CD4-positive, CD25-positive, alpha-beta regulatory T cell (primary cell): ENCODE results near the gene INSRR. TPM values are rescaled to one million over a fixed set of nuclear protein-coding genes. Genes with fewer than 3 reads are reported as not detected.

Experiments
- ATAC-seq, 2 donors: fragments of 150-1000 bp; cut with Tn5 transposase; one replicate each; pipeline ENCODE4 v1.10.0; 2021; ENCODE audit warnings: low read depth in 2 of 2, moderate number of reproducible peaks in 2 of 2, moderate library complexity in 1 of 2
- DNase-seq, 3 donors: peaks; one replicate each; pipeline versions ENCODE4 v3.0.0 to v3.0.0-alpha.2; 2012 to 2022; ENCODE audit warnings: mixed read lengths in 1 of 3
- H3K27ac ChIP-seq: one replicate; pipeline ENCODE4 v1.7.0; 2013; ENCODE audit warnings: mild to moderate bottlenecking, low read length; ENCODE audit not compliant: insufficient read depth, poor library complexity, severe bottlenecking
- H3K27me3 ChIP-seq: one replicate; pipeline ENCODE4 v1.7.0; 2013; ENCODE audit warnings: low read length; ENCODE audit not compliant: control insufficient read depth, insufficient read depth
- H3K36me3 ChIP-seq: one replicate; pipeline ENCODE4 v1.7.0; 2013; ENCODE audit warnings: mild to moderate bottlenecking, low read length, moderate library complexity; ENCODE audit not compliant: control insufficient read depth, insufficient read depth
- H3K4me1 ChIP-seq: 2 replicates; pipeline ENCODE4 v1.7.0; 2013; ENCODE audit warnings: mild to moderate bottlenecking, low read length; ENCODE audit not compliant: insufficient read depth, control insufficient read depth, poor library complexity, severe bottlenecking
- H3K4me3 ChIP-seq: one replicate; pipeline ENCODE4 v1.7.0; 2013; ENCODE audit warnings: low read depth, mild to moderate bottlenecking, low read length, moderate library complexity
- H3K9me3 ChIP-seq, 2 experiments: 1 replicate in 1 of 2; 2 replicates in 1 of 2; pipeline ENCODE4 v1.7.0; 2013; ENCODE audit warnings: low read length in 2 of 2, mild to moderate bottlenecking in 1 of 2, moderate library complexity in 1 of 2; ENCODE audit not compliant: control insufficient read depth in 2 of 2
- H3K27ac Mint-ChIP-seq, 3 donors: one replicate each; pipeline ENCODE4 v1.8.0; 2020 to 2022; ENCODE audit warnings: mild to moderate bottlenecking in 3 of 3, mixed read lengths in 3 of 3, moderate library complexity in 2 of 3
- H3K27me3 Mint-ChIP-seq: one replicate; pipeline ENCODE4 v1.8.0; 2022; ENCODE audit warnings: mild to moderate bottlenecking, mixed read lengths
- H3K36me3 Mint-ChIP-seq: one replicate; pipeline ENCODE4 v1.8.0; 2020; ENCODE audit warnings: mixed read lengths
- H3K4me1 Mint-ChIP-seq, 4 donors: one replicate each; pipeline ENCODE4 v1.8.0; 2020 to 2022; ENCODE audit warnings: mixed read lengths in 4 of 4, mild to moderate bottlenecking in 1 of 4
- H3K4me3 Mint-ChIP-seq, 4 donors: one replicate each; pipeline ENCODE4 v1.8.0; 2020 to 2022; ENCODE audit warnings: mild to moderate bottlenecking in 4 of 4, mixed read lengths in 4 of 4, moderate library complexity in 3 of 4
- H3K9me3 Mint-ChIP-seq, 7 donors: one replicate each; pipeline ENCODE4 v1.8.0; 2020 to 2022; ENCODE audit warnings: mixed read lengths in 7 of 7, mild to moderate bottlenecking in 3 of 7, moderate library complexity in 2 of 7
- polyA plus RNA-seq, 4 donors: library from polyadenylated mRNA; unstranded; fragments of 300-500 nt; fragmentation: Illumina TruSeq; gene quantifications; one replicate each; pipeline ENCODE4 v1.2.3, GENCODE V29; 2021
- total RNA-seq: library from RNA; stranded (reverse); gene quantifications from one replicate; pipeline ENCODE4 v1.2.3, GENCODE V29; 2022

INSRR gene
- total and polyA plus RNA-seq, 5 donors from 2014 or later, result 0.07 TPM; not detected in 4

DNA sequence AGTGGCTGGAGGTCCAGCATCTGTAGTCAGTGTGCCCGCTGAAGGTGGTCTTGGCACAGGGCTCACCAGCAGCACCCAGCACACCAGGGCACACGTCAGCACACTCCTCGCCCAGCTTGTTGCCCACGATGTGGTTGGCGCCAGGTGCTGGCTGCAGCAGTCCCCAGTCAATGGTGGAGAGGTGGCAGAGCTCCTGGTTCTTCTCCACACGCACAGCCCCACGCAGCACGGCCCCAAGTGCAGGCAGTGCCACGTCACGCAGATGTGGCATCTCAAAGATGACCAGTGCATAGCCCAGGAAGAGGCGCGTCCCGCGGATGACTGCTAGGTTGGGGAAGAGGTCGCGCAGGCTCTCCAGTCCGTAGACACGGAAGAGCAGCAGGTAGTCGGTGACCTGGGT is 5.2 kb downstream of the INSRR start:
- Mint-ChIP-seq H3K27ac (no peak overlapping the region), H3K27me3 (peaks cover 21% of the 10 kb centered on the region), H3K4me1 (peaks cover 0 to 7% (median under 1%) of the 10 kb centered on the region in 4 donors), H3K36me3 (no peaks in the 10 kb centered on the region), H3K9me3 (no peaks in the 10 kb centered on the region), H3K4me3 (no peak overlapping the region)
- Histone ChIP-seq H3K36me3 (no peaks in the 10 kb centered on the region), H3K27ac (no peak overlapping the region), H3K4me1 (peaks cover 5% of the 10 kb centered on the region), H3K4me3 (no peak overlapping the region), H3K27me3 (no peaks in the 10 kb centered on the region), H3K9me3 (no peaks in the 10 kb centered on the region)
- no peak for ATAC-seq
- no peak for DNase-seq

GRCh38 chr1:156852418-156852874 is 6.5 kb downstream of the INSRR start:
- Mint-ChIP-seq H3K27ac (peak overlapping the region in 1 of 3 donors; percentile 23), H3K36me3 (no peaks in the 10 kb centered on the region), H3K4me1 (peaks cover 4 to 16% (median 5%) of the 10 kb centered on the region in 4 donors), H3K27me3 (peaks cover 8% of the 10 kb centered on the region), H3K4me3 (no peak overlapping the region), H3K9me3 (no peaks in the 10 kb centered on the region)
- no peaks in the 10 kb centered on the region for H3K9me3 ChIP-seq
- H3K4me3 ChIP-seq, result no peak overlapping the region
- no peaks in the 10 kb centered on the region for H3K36me3 ChIP-seq
- no peak for DNase-seq
- H3K27me3 ChIP-seq, result peaks cover 4% of the 10 kb centered on the region
- no peak overlapping the region for H3K27ac ChIP-seq
- peaks cover 12% of the 10 kb centered on the region for H3K4me1 ChIP-seq
- no peak for ATAC-seq

DNA sequence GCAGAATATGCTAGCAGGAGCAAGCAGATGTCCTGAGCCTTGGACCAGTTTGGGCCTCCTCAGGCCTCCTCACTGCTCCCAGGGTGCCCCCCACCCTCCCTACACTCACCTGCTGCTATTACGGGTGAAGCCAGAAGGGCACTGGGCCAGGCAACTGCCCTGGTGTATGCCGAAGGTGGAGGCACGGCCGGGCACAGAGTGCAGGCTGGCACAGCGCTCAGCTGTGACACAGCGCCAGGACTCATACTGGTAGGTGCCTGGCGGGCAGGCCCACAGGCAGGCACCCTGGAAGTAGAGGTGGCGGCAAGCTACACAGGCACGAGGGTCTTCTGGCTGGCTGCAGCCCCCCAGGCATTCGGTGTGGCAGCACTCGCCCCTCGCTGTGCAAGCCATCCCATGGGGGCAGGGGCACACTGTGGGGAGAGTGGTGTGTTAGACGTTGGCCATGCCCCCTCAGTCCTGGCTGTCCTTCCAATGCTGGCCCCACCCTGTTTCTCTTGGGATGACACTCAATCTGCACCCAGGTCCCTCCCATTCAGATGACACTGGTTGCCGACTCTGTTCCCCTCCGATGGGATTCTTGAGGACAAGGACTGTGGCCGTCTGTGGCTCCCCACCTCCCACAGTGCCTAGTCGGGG is 7.0 kb downstream of the INSRR start:
- H3K9me3 Mint-ChIP-seq, result no peaks in the 10 kb centered on the region
- peak overlapping the region in 1 of 3 donors; percentile 52 for H3K27ac Mint-ChIP-seq
- Histone ChIP-seq H3K36me3 (no peaks in the 10 kb centered on the region), H3K9me3 (no peaks in the 10 kb centered on the region), H3K4me3 (no peak overlapping the region), H3K27me3 (peaks cover 8% of the 10 kb centered on the region), H3K27ac (no peak overlapping the region), H3K4me1 (peaks cover 12% of the 10 kb centered on the region)
- H3K4me3 Mint-ChIP-seq, result no peak overlapping the region
- DNase-seq, result no peak
- peaks cover 10% of the 10 kb centered on the region for H3K27me3 Mint-ChIP-seq
- no peak for ATAC-seq
- H3K4me1 Mint-ChIP-seq, result peaks cover 4 to 19% (median 5%) of the 10 kb centered on the region in 4 donors
- no peaks in the 10 kb centered on the region for H3K36me3 Mint-ChIP-seq

DNA sequence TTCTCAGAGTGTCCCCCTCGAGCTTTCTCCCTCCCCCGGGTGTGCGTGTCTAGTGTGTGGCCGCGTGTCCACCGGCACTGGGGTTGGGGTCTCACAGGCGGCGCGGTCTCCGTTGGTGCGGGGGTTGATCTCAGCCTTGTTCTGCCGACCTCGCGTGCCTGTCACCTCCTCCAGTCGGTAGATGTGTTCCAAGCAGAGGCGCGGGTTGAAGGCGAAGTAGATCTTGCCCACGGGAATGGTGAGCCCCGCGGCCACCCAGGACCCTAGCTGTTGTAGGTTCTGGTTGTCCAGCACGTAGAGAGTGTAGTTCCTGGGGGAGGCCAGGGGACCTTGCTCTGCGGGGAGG is 9.8 kb downstream of the INSRR start:
- peaks cover 27% of the 10 kb centered on the region for H3K27me3 Mint-ChIP-seq
- DNase-seq (no peak), ATAC-seq (no peak)
- Histone ChIP-seq H3K4me1 (peaks cover 19% of the 10 kb centered on the region), H3K9me3 (no peaks in the 10 kb centered on the region), H3K36me3 (no peaks in the 10 kb centered on the region), H3K4me3 (no peak overlapping the region), H3K27ac (no peak overlapping the region), H3K27me3 (peaks cover 16% of the 10 kb centered on the region)
- H3K4me3 Mint-ChIP-seq, result peak overlapping the region; percentile 2 to 74 (median 44)
- H3K27ac Mint-ChIP-seq, result peak overlapping the region; percentile 32 to 87 (median 67)
- H3K9me3 Mint-ChIP-seq, result no peaks in the 10 kb centered on the region
- H3K36me3 Mint-ChIP-seq, result no peaks in the 10 kb centered on the region
- H3K4me1 Mint-ChIP-seq, result peaks cover 4 to 37% (median 6%) of the 10 kb centered on the region in 4 donors

GRCh38 chr1:156848461-156849150 is 10.3 kb downstream of the INSRR start:
- Mint-ChIP-seq H3K4me1 (peaks cover 4 to 40% (median 8%) of the 10 kb centered on the region in 4 donors), H3K27me3 (peaks cover 32% of the 10 kb centered on the region), H3K27ac (peak overlapping the region in 2 of 3 donors; percentile 67 to 87), H3K9me3 (no peaks in the 10 kb centered on the region), H3K36me3 (no peaks in the 10 kb centered on the region), H3K4me3 (peak overlapping the region; percentile 2 to 74 (median 44))
- Histone ChIP-seq H3K27ac (no peak overlapping the region), H3K9me3 (no peaks in the 10 kb centered on the region), H3K27me3 (peaks cover 16% of the 10 kb centered on the region), H3K4me3 (peak overlapping the region; percentile 31), H3K36me3 (no peaks in the 10 kb centered on the region), H3K4me1 (peaks cover 19% of the 10 kb centered on the region)
- ATAC-seq (peak; percentile 78 to 86), DNase-seq (peak; percentile 56 to 89 (median 62))

GRCh38 chr1:156847591-156848460 is 11.1 kb downstream of the INSRR start:
- H3K4me3 Mint-ChIP-seq, result peak overlapping the region in 1 of 4 donors; percentile 56
- no peak for DNase-seq

DNA sequence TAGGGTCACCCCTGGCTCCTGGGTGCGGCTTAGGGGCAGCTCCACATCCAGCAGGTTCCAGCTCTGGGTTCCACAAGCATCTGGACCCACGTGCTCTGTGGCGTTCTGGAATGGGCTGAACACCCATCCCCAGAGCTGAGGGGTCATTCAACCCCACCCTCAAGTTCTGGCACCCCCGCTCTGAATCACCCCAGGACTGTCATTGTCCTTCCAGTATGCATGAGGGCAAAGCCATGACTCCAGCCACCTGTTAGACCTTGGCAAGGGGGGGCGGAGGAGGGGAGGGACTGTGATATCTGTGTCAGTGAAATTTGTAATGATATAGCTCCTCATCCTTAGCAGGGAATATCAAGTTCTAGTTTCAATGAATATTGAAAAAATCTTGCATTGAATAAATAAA is 12.3 kb downstream of the INSRR start:
- no peak overlapping the region for H3K27ac Mint-ChIP-seq
- H3K9me3 Mint-ChIP-seq, result no peaks in the 10 kb centered on the region
- H3K36me3 Mint-ChIP-seq, result no peaks in the 10 kb centered on the region
- Histone ChIP-seq H3K9me3 (no peaks in the 10 kb centered on the region), H3K4me1 (peaks cover 19% of the 10 kb centered on the region), H3K27ac (no peak overlapping the region), H3K27me3 (peaks cover 21% of the 10 kb centered on the region), H3K36me3 (no peaks in the 10 kb centered on the region), H3K4me3 (no peak overlapping the region)
- DNase-seq (no peak), ATAC-seq (no peak)
- peaks cover 4 to 40% (median 8%) of the 10 kb centered on the region in 4 donors for H3K4me1 Mint-ChIP-seq
- peaks cover 35% of the 10 kb centered on the region for H3K27me3 Mint-ChIP-seq
- H3K4me3 Mint-ChIP-seq, result no peak overlapping the region

More at GRCh38 chr1:156847591-156848460, 11.1 kb downstream of the INSRR start:
- Mint-ChIP-seq H3K27me3 (peaks cover 32% of the 10 kb centered on the region), H3K27ac (peak overlapping the region in 2 of 3 donors; percentile 50 to 87), H3K9me3 (no peaks in the 10 kb centered on the region), H3K4me1 (peaks cover 4 to 40% (median 8%) of the 10 kb centered on the region in 4 donors), H3K36me3 (no peaks in the 10 kb centered on the region)
- ATAC-seq, result no peak
- Histone ChIP-seq H3K27me3 (peaks cover 16% of the 10 kb centered on the region), H3K36me3 (no peaks in the 10 kb centered on the region), H3K4me3 (no peak overlapping the region), H3K27ac (no peak overlapping the region), H3K9me3 (no peaks in the 10 kb centered on the region), H3K4me1 (peaks cover 19% of the 10 kb centered on the region)
